ENCODE measurements around the gene COA5.

Gene COA5

DNA sequence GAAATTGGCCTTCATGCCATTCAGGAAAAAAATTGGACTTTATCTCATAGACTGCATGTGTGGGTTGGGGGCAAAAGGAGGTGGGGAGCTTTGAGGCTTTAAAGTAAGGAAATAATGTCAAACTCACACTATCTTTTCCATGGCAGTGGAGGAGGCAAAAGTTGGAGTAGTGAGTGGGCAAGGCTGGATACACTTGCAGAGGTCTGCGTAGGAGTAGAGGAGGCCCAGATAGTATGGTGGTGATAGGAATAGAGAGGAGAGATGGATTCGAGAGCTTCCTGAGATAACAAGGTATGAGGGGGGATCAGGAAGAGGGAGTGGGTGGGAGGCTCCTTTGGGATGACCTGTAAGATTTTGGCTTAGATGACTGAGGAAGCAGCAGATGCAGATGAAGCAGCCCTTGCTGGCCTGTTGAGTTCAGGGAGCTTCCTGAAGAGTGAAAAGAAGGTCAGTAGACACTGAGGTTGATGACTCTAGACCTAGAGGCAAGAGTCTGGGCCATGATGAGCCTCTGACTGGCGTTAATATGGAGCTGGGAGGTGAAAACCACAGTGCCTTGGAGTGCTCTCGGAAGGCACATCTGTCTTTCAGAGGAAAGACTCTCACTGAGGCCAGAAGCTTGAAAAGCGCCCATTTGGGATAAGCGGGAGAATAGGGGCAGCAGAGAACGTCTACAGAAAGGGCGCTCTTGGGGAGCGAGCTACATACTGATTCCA lies 5.9 kb upstream of the COA5 start:
- no peaks in the 10 kb centered on the region for H3K27me3 ChIP-seq (replicated peaks)
- in situ Hi-C loops (cut with HindIII; ENCODE audit: low pct_ligation_motif_present, low sequenced_read_pairs), result no loop called here
- no peak overlapping the region for H3K27ac ChIP-seq
- TF ChIP-seq, protein P1, sequence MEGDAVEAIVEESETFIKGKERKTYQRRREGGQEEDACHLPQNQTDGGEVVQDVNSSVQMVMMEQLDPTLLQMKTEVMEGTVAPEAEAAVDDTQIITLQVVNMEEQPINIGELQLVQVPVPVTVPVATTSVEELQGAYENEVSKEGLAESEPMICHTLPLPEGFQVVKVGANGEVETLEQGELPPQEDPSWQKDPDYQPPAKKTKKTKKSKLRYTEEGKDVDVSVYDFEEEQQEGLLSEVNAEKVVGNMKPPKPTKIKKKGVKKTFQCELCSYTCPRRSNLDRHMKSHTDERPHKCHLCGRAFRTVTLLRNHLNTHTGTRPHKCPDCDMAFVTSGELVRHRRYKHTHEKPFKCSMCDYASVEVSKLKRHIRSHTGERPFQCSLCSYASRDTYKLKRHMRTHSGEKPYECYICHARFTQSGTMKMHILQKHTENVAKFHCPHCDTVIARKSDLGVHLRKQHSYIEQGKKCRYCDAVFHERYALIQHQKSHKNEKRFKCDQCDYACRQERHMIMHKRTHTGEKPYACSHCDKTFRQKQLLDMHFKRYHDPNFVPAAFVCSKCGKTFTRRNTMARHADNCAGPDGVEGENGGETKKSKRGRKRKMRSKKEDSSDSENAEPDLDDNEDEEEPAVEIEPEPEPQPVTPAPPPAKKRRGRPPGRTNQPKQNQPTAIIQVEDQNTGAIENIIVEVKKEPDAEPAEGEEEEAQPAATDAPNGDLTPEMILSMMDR (IDR thresholded peaks at IDR 0.05; ENCODE audit: low read depth, low read length, missing control alignments), result no peak
- H3K36me3 ChIP-seq (replicated peaks), result peaks cover 45% of the 10 kb centered on the region
- no peak for DNase-seq
- H3K4me3 ChIP-seq (ENCODE audit: low read depth, low read length), result no peak overlapping the region

DNA sequence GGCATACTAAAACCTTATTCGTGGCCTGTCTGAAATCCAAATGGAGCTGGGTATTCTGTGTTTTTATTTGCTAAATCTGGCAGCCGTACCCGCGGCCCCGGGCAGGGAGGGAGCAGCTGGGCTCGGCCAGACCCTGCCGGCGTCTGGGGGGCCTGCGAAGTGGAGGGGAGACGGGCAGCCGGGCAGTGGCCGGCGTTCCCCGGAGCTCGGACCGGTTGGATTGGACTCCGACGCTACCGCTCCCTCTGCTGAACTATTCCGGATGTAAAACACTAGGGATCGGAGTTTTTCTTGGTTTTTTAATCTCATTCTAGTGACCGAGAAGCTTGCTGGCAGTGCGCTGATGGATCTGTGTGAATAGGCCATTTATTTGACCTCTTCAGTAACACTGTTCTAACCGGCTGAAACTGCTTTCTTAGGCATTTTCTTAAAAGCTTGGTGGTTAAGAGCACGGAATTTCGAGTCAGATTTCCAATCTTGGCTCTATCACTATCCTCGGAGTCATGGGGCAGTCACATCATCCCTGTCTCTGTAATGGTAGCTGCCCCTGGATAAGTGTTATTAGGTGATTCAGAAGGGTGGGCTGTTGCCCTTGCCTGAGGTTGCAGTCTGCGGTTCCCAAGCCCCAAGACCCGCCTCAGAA lies 771 bp upstream of the COA5 start:
- peak overlapping the region; percentile 95 for H3K27ac ChIP-seq
- TF ChIP-seq, protein P1 (IDR thresholded peaks at IDR 0.05; ENCODE audit: low read depth, low read length, missing control alignments), result no peak
- H3K4me3 ChIP-seq (ENCODE audit: low read depth, low read length), result peak overlapping the region; percentile 95
- H3K27me3 ChIP-seq (replicated peaks), result no peaks in the 10 kb centered on the region
- peaks cover 20% of the 10 kb centered on the region for H3K36me3 ChIP-seq (replicated peaks)
- peak; percentile 32 for DNase-seq
- in situ Hi-C loops (cut with HindIII; ENCODE audit: low pct_ligation_motif_present, low sequenced_read_pairs), result no loop called here

DNA sequence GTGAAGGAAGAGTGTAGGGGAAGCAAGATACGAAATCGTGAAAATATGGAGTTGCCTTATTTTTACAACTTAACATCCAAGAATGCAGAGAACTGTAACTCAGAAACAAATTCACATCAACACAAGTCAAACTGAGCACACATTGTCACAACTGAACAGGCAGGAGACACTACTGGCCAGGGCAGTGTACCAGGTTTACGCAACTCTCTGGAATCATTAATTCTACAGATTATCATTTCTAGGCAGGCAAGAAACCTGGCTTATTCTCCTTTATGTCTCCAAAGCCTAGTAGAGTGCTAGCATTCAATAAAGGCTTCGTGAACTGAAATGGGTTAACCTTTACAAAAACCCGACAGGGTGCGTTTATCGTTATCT lies 584 bp downstream of the COA5 start:
- no peak for DNase-seq
- Histone ChIP-seq H3K27ac (peak overlapping the region; percentile 95), H3K27me3 (replicated peaks) (no peaks in the 10 kb centered on the region), H3K4me3 (ENCODE audit: low read depth, low read length) (peak overlapping the region; percentile 95), H3K36me3 (replicated peaks) (peaks cover 10% of the 10 kb centered on the region)
- TF ChIP-seq, protein P1 (IDR thresholded peaks at IDR 0.05; ENCODE audit: low read depth, low read length, missing control alignments), result no peak
- in situ Hi-C loops (cut with HindIII; ENCODE audit: low pct_ligation_motif_present, low sequenced_read_pairs), result no loop called here

DNA sequence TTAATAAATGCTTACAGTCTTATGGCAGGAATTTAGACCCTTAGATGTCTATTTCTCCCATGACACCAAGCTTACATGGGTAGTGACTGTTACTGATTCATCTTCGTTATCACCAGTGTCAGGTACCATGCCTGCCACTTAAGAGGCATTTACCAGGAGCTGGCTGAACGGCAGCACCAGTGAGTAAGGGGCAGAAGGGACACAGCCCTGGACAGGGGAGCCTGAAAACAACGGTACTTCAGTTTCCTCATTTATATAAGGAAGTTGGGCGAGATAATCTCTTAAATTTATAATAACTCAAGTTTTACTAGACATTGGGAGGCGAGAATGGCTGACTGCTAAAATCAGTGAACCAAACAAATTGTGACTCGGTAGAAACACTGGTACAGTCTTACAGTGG lies 1.2 kb downstream of the COA5 start:
- no peaks in the 10 kb centered on the region for H3K27me3 ChIP-seq (replicated peaks)
- H3K27ac ChIP-seq, result no peak overlapping the region
- in situ Hi-C loops (cut with HindIII; ENCODE audit: low pct_ligation_motif_present, low sequenced_read_pairs), result no loop called here
- H3K4me3 ChIP-seq (ENCODE audit: low read depth, low read length), result peak overlapping the region; percentile 95
- no peak for DNase-seq
- peaks cover 7% of the 10 kb centered on the region for H3K36me3 ChIP-seq (replicated peaks)
- TF ChIP-seq, protein P1 (IDR thresholded peaks at IDR 0.05; ENCODE audit: low read depth, low read length, missing control alignments), result no peak

DNA sequence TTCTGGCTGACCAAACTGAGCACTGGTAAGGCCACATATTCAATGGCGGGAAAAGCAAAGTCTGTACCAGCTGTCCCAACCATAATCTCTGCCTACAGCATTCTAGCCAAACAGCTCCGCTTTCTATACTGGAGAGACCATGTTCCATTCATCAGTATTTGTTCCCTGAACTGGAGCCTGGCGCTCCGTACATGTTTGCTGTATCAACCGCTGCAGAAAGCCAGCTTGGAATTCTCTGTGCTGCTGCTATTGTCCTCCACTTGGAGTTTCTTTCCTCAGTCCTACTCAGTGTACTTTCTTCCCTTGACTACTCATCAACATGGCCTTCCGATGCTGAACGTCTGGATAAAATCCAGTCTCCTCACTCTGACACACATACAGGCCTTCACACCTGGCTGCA lies 1.9 kb downstream of the COA5 start:
- DNase-seq, result no peak
- H3K27ac ChIP-seq, result no peak overlapping the region
- no peak overlapping the region for H3K4me3 ChIP-seq (ENCODE audit: low read depth, low read length)

More for the DNA sequence above, 1.9 kb downstream of the COA5 start:
- TF ChIP-seq, protein P1 (IDR thresholded peaks at IDR 0.05; ENCODE audit: low read depth, low read length, missing control alignments), result no peak
- in situ Hi-C loops (cut with HindIII; ENCODE audit: low pct_ligation_motif_present, low sequenced_read_pairs), result no loop called here
- Histone ChIP-seq H3K36me3 (replicated peaks) (peaks cover 4% of the 10 kb centered on the region), H3K27me3 (replicated peaks) (no peaks in the 10 kb centered on the region)
